ENCODE measurements around the gene ZNF425. TPM values are rescaled to one million over a fixed set of nuclear protein-coding genes. Genes with fewer than 3 reads are reported as not detected.

Gene ZNF425
- total RNA-seq, 6 donors from 2014 or later = 1.4 to 3.1 (median 1.8) TPM

DNA sequence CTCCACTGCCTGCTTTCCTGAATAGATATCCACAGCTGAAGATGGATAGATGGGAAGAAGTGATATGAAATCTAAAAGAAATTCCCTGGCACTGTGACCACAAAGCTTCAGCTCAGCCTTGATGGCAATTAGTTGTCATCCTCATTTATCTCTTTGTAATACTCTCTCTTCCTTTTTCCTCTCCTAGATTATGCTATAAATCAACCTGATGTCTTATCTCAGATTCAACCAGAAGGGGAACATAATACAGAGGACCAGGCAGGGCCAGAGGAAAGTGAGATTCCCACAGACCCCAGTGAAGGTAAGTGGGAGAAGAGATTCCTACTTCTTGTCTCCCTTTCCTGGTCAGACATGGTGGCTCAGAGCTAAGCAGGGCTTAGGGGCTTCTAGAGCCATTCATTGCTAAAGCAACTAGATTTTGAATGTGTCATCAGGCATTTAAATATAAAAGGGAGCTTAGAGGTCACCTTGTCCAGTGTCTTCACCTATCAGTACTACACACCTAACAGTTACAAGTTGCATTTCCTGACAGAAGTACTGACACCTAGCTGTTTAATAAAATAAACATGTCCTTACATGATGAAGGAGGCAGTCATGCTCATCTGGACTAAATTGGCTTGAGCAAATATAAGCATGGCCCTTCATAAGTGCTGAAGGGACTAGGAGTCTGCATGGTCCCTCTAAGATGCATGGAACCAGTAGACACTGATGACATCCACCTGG, 40.7 kb upstream of the ZNF425 start:
- ATAC-seq (ENCODE audit: low FRiP score in 2 of 2) = no peak
- no peaks in the 10 kb centered on the region for H3K9me3 ChIP-seq
- no peak overlapping the region for H3K4me3 ChIP-seq
- peaks cover 0 to 2% (median 0%) of the 10 kb centered on the region in 4 donors for H3K4me1 ChIP-seq
- TF ChIP-seq, protein P1, sequence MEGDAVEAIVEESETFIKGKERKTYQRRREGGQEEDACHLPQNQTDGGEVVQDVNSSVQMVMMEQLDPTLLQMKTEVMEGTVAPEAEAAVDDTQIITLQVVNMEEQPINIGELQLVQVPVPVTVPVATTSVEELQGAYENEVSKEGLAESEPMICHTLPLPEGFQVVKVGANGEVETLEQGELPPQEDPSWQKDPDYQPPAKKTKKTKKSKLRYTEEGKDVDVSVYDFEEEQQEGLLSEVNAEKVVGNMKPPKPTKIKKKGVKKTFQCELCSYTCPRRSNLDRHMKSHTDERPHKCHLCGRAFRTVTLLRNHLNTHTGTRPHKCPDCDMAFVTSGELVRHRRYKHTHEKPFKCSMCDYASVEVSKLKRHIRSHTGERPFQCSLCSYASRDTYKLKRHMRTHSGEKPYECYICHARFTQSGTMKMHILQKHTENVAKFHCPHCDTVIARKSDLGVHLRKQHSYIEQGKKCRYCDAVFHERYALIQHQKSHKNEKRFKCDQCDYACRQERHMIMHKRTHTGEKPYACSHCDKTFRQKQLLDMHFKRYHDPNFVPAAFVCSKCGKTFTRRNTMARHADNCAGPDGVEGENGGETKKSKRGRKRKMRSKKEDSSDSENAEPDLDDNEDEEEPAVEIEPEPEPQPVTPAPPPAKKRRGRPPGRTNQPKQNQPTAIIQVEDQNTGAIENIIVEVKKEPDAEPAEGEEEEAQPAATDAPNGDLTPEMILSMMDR (IDR thresholded peaks at IDR 0.05) = no peak
- TF ChIP-seq POLR2AphosphoS5 (IDR thresholded peaks at IDR 0.05) (no peak), EP300 (IDR thresholded peaks at IDR 0.05) (no peak), POLR2A (IDR thresholded peaks at IDR 0.05) (no peak)
- no peak for DNase-seq
- no peak overlapping the region for H3K27ac ChIP-seq
- H3K27me3 ChIP-seq = no peaks in the 10 kb centered on the region
- peaks cover 17 to 84% (median 50%) of the 10 kb centered on the region in 4 donors for H3K36me3 ChIP-seq

DNA sequence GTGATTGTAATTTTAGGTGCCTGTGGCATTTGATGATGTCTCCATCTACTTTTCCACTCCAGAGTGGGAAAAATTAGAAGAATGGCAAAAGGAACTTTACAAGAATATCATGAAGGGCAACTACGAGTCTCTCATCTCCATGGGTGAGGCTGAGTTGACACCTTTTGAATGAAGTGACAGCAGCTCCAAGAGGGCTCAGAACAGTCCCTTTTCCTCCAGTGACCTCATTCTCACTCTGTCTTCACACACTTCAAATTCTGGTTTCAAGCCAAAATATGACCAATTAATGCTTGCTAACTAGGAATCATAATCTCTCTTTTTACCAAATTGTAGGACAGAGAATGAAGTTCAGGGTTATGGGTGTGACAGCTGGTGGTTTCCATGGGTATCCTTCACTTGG, 40.0 kb upstream of the ZNF425 start:
- no peak overlapping the region for H3K4me3 ChIP-seq
- H3K9me3 ChIP-seq = no peaks in the 10 kb centered on the region
- H3K27ac ChIP-seq = no peak overlapping the region
- peaks cover 17 to 78% (median 50%) of the 10 kb centered on the region in 4 donors for H3K36me3 ChIP-seq
- H3K27me3 ChIP-seq = no peaks in the 10 kb centered on the region
- WGBS, 2 donors = 40 to 84% methylated on average over 1 of the region's 1 CpG
- TF ChIP-seq POLR2A (IDR thresholded peaks at IDR 0.05) (no peak), POLR2AphosphoS5 (IDR thresholded peaks at IDR 0.05) (no peak), EP300 (IDR thresholded peaks at IDR 0.05) (no peak)
- TF ChIP-seq, protein P1 (IDR thresholded peaks at IDR 0.05) = no peak
- DNase-seq (no peak), ATAC-seq (ENCODE audit: low FRiP score in 2 of 2) (no peak)
- H3K4me1 ChIP-seq = peaks cover 0 to 4% (median under 1%) of the 10 kb centered on the region in 4 donors

DNA sequence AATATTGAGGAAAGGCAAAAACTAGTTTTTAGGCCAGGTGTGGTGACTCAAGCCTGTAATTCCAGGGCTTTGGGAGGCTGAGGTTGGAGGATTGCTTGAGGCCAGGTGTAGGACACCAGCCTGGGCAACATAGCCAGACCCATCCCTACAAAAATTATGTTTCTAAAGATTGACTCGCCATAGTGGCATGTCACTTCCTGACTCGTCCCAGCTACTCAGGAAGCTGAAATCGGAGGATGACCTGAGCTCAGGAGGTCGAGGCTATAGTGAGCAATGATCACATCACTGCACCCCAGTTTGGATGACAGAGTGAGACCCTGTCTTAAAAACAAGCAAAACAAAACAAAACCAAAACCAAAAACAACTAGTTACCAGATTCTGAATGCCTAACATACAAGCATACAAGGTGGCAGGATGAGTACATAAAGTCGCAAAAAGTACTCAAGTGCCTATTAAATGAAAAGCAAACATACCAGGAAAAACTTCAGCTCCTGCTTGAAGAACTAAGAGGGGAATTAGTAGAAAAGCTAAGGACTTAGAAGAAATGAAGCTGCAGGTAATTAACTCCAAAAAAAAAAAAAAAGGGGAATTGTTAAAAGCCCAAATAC, 35.2 kb upstream of the ZNF425 start:
- peaks cover 0 to 12% (median 3%) of the 10 kb centered on the region in 4 donors for H3K4me1 ChIP-seq
- no peaks in the 10 kb centered on the region for H3K9me3 ChIP-seq
- peak overlapping the region in 2 of 4 donors; percentile 20 for H3K4me3 ChIP-seq
- H3K36me3 ChIP-seq = peaks cover 3 to 40% (median 19%) of the 10 kb centered on the region in 4 donors
- TF ChIP-seq EP300 (IDR thresholded peaks at IDR 0.05) = no peak
- TF ChIP-seq POLR2A (IDR thresholded peaks at IDR 0.05) = no peak
- no peak for TF ChIP-seq POLR2AphosphoS5 (IDR thresholded peaks at IDR 0.05)
- TF ChIP-seq, protein P1 (IDR thresholded peaks at IDR 0.05) = no peak
- no peaks in the 10 kb centered on the region for H3K27me3 ChIP-seq
- peak overlapping the region in 2 of 4 donors; percentile 58 to 59 for H3K27ac ChIP-seq
- ATAC-seq (ENCODE audit: low FRiP score in 2 of 2) (peak in 1 of 2 donors; percentile 62), DNase-seq (no peak)
- 45 to 46% methylated on average over 5 of the region's 5 CpGs for WGBS, 2 donors

DNA sequence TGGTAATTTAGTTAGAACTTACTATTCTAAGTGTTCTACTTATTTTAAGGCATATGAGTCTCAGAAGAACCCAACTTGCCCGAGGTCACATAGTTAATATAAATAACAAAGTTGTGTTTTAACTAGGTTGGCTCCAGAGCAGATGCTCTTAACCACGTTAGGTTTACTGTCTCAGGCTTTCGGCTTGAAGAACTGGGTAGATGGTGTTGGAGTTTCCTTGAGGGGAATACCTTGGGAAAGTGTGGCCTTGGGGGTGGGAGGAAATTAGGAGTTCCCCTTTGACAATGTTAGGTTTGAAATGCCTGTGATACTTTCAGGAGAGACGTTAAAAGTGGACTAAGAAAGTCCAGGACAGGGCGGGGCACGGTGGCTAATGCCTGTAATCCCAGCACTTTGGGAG, 30.8 kb upstream of the ZNF425 start:
- 85 to 87% methylated on average over 6 of the region's 6 CpGs for WGBS, 2 donors
- no peaks in the 10 kb centered on the region for H3K9me3 ChIP-seq
- ATAC-seq (ENCODE audit: low FRiP score in 2 of 2) = no peak
- H3K4me3 ChIP-seq = no peak overlapping the region
- TF ChIP-seq EP300 (IDR thresholded peaks at IDR 0.05) = no peak
- TF ChIP-seq POLR2AphosphoS5 (IDR thresholded peaks at IDR 0.05) = no peak
- TF ChIP-seq, protein P1 (IDR thresholded peaks at IDR 0.05) = no peak
- no peak for TF ChIP-seq POLR2A (IDR thresholded peaks at IDR 0.05)
- H3K4me1 ChIP-seq = peaks cover 0 to 10% (median 3%) of the 10 kb centered on the region in 4 donors
- H3K36me3 ChIP-seq = peaks cover 9 to 35% (median 25%) of the 10 kb centered on the region in 4 donors
- no peak overlapping the region for H3K27ac ChIP-seq
- no peak for DNase-seq
- H3K27me3 ChIP-seq = no peaks in the 10 kb centered on the region

Measured in upper lobe of left lung (tissue), 6 donors.